NB4 (cell line): ENCODE results near the gene RPN2.

Experiments
- CTCF ChIP-seq: IDR thresholded peaks from one replicate; pipeline ENCODE4 v1.5.1; 2012; ENCODE audit warnings: low read depth, low read length
- POLR2A ChIP-seq: IDR thresholded peaks from 2 replicates; pipeline ENCODE4 v1.6.1; 2011; ENCODE audit warnings: mild to moderate bottlenecking; ENCODE audit not compliant: insufficient read length; ENCODE audit errors: extremely low read depth

GRCh38 chr20:37290158-37290810, 111.2 kb downstream of the RPN2 start:
- TF ChIP-seq CTCF = no peak
- TF ChIP-seq POLR2A = no peak
